Brain microvascular endothelial cell (primary cell): Measurements from ENCODE around the gene MECP2.

Experiments used
- DNase-seq: peaks from one replicate; pipeline ENCODE4 v3.0.0-alpha.2; 2020
- H3K27ac ChIP-seq: fragments of 250-450 bp; sonication (Bioruptor Pico); 2 replicates; pipeline ENCODE4 v1.5.1; 2020; ENCODE audit warnings: mild to moderate bottlenecking, moderate library complexity
- H3K27me3 ChIP-seq: fragments of 250-450 bp; sonication (Bioruptor Pico); replicated peaks from 2 replicates; pipeline ENCODE4 v1.5.1; 2020; ENCODE audit warnings: mild to moderate bottlenecking
- H3K36me3 ChIP-seq: fragments of 250-450 bp; sonication (Bioruptor Pico); replicated peaks from 2 replicates; pipeline ENCODE4 v1.5.1; 2020; ENCODE audit warnings: mild to moderate bottlenecking
- H3K4me3 ChIP-seq: 2 replicates; pipeline ENCODE4 v1.5.1; 2011; ENCODE audit warnings: low read depth, mild to moderate bottlenecking, control low read depth, low read length, moderate library complexity
- CTCF ChIP-seq: IDR thresholded peaks from 2 replicates; pipeline ENCODE4 v1.5.1; 2011; ENCODE audit warnings: low read depth, mild to moderate bottlenecking, moderate library complexity, low read length, control low read depth, inconsistent platforms; ENCODE audit errors: missing control alignments
- in situ Hi-C: cut with HindIII; loops from 2 replicates; pipeline ENCODE4 v1.10.0; 2017; ENCODE audit warnings: low sequenced_read_pairs, low pct_ligation_motif_present

The MECP2 gene

GRCh38 chrX:154138857-154139256 lies 41.3 kb upstream of the MECP2 start:
- H3K27ac ChIP-seq: no peak overlapping the region
- no peak for TF ChIP-seq CTCF
- H3K36me3 ChIP-seq: no peaks in the 10 kb centered on the region
- no peak for DNase-seq
- in situ Hi-C loops: no loop called here
- H3K4me3 ChIP-seq: no peak overlapping the region
- H3K27me3 ChIP-seq: no peaks in the 10 kb centered on the region

- H3K27me3 ChIP-seq: no peaks in the 10 kb centered on the region
- DNase-seq: peak; percentile 11
- H3K4me3 ChIP-seq: peak overlapping the region; percentile 42
- H3K36me3 ChIP-seq: no peaks in the 10 kb centered on the region
- in situ Hi-C loops: no loop called here
- TF ChIP-seq CTCF: peak; percentile 56
- no peak overlapping the region for H3K27ac ChIP-seq
Observed at GRCh38 chrX:154136627-154137161, 39.2 kb upstream of the MECP2 start.

GRCh38 chrX:154135458-154136229 lies 38.1 kb upstream of the MECP2 start:
- DNase-seq: no peak
- H3K4me3 ChIP-seq: no peak overlapping the region
- in situ Hi-C loops: no loop called here
- H3K36me3 ChIP-seq: no peaks in the 10 kb centered on the region
- H3K27ac ChIP-seq: no peak overlapping the region
- TF ChIP-seq CTCF: no peak
- no peaks in the 10 kb centered on the region for H3K27me3 ChIP-seq

GRCh38 chrX:154132366-154132765 lies 34.8 kb upstream of the MECP2 start:
- Histone ChIP-seq H3K27ac (no peak overlapping the region), H3K27me3 (no peaks in the 10 kb centered on the region), H3K36me3 (no peaks in the 10 kb centered on the region), H3K4me3 (no peak overlapping the region)
- in situ Hi-C loops: no loop called here
- DNase-seq: no peak
- no peak for TF ChIP-seq CTCF

GRCh38 chrX:154131955-154132354 lies 34.4 kb upstream of the MECP2 start:
- in situ Hi-C loops: no loop called here
- H3K36me3 ChIP-seq: no peaks in the 10 kb centered on the region

More at GRCh38 chrX:154131955-154132354, 34.4 kb upstream of the MECP2 start:
- no peaks in the 10 kb centered on the region for H3K27me3 ChIP-seq
- no peak overlapping the region for H3K27ac ChIP-seq
- no peak for TF ChIP-seq CTCF
- no peak for DNase-seq
- no peak overlapping the region for H3K4me3 ChIP-seq
